ENCODE measurements around the gene GALK2.
"Not testable (repeated sequence)": the region's sequence is repeated elsewhere in the genome, so short reads cannot be mapped to it uniquely, and the experiment has no call there.

Gene GALK2

DNA sequence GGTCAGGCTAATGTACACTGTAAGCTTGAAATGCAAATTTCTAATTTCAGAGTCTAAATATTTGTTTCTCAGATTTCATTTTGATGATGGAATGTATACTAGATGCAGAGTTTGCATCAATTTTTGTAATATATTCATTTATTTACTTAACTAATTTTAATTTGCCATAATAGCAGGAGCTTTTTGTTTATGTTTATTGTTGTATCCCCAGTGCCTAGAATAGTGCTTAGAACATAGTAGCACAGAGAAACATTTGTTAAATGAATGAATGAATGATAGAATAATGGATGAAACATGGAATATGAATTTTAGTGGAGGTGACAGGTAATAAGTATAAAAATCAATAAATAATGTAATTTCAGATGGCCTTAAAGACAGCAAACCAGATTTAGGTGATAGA, 5.2 kb upstream of the GALK2 start:
- no peak for DNase-seq (ENCODE audit: low spot score)

GRCh38 chr15:49168016-49168415, 2.0 kb upstream of the GALK2 start:
- DNase-seq (ENCODE audit: low spot score) = no peak

- no peak for DNase-seq (ENCODE audit: low spot score)
These were observed 1.7 kb downstream of the GALK2 start for GRCh38 chr15:49171790-49172189.

DNA sequence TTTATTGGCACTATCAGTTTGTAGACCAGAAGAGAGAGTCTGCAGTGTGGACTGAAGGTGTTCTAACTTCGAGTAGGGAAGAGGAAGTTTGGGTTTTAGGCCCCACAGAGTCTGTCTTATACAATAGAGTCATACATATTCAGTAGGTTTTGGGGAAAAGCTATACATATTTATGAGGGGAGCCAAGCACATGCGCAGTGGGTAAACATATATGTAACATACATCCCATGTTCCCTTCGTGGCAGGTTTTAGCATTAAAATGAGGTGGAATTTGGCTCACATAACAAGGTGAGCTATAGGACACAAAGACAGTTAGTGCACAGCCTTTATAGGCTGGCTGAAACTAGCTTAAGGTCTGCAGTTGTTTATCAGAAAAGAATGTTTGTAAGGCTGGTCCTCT, 4.9 kb downstream of the GALK2 start:
- DNase-seq (ENCODE audit: low spot score) = no peak

- DNase-seq (ENCODE audit: low spot score) = not testable (repeated sequence)
These were observed 5.7 kb downstream of the GALK2 start for GRCh38 chr15:49175582-49176397.

GRCh38 chr15:49178497-49178896, 8.4 kb downstream of the GALK2 start:
- no peak for DNase-seq (ENCODE audit: low spot score)

DNA sequence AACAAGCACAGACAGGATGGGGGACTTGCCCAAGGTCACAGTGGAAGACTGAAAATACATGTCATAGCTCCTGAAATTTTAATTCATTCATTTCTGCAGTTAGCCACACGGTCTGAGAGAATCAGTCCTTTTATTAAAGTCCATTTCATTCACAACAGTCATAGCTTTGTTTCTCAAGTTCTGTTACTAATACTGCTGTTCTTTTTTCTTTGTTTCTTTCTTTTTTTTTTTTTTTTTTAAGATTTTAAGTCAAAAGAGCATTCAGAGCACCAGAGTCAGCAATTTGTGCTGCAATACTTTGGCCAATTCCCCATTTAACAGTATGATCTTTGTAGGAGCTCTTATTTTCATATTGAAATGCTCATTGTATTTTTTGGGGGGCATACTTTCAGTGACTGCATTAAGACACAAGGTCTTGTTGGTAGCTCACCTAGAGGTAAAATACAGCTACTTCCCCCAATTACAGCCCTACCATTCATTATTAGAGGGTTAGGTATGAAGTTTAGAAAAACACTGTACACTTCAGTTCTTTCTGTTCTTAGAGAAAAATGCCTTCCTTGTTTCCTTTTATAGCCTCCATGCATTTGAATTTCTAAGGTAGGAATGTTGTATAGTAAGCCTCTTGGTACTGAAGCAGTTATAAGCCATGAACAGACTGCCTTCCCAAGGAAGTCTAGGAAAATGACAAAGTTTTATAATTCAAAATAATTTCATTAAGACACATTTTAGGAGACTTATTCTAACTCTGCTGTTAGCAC, 9.6 kb downstream of the GALK2 start:
- no peak for DNase-seq (ENCODE audit: low spot score)

DNA sequence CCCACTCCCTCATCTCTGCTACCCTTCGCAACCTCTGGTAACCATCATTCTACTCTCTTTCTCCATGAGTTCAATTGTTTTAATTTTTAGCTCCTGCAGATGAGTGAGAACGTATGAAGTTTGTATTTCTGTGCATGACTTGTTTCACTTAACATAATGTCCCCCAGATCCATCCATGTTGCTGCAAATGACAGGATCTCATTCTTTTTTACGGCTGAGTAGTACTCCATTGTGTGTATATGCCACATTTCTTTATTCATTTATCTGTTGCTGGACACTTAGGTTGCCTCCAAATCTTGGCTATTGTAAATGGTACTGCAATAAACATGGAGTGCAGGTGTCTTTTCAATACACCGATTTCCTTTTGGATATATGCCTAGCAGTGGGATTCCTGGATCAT, 12.1 kb downstream of the GALK2 start:
- no peak for DNase-seq (ENCODE audit: low spot score)

DNA sequence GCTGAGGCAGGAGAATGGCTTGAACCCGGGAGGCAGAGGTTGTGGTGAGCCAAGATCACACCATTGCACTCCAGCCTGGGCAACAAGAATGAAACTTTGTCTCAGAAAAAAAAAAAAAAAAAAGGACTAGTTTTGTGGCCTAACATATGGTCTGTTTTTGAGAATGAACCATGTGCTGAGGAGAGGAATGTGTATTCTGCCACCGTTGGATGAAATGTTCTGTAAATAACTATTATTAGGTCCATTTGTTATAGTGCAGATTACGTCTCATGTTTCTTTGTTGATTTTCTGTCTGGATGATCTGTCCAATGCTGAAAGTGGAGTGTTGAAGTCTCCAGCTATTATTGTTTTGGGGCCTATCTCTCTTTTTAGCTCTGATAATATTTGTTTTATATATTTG, 13.7 kb downstream of the GALK2 start:
- not testable (repeated sequence) for DNase-seq (ENCODE audit: low spot score)

GRCh38 chr15:49185473-49185872, 15.4 kb downstream of the GALK2 start:
- DNase-seq (ENCODE audit: low spot score) = peak; percentile 35

GRCh38 chr15:49187549-49188245, 17.6 kb downstream of the GALK2 start:
- no peak for DNase-seq (ENCODE audit: low spot score)

GRCh38 chr15:49188933-49189332, 18.9 kb downstream of the GALK2 start:
- no peak for DNase-seq (ENCODE audit: low spot score)

GRCh38 chr15:49189631-49190030, 19.6 kb downstream of the GALK2 start:
- DNase-seq (ENCODE audit: low spot score) = no peak

DNA sequence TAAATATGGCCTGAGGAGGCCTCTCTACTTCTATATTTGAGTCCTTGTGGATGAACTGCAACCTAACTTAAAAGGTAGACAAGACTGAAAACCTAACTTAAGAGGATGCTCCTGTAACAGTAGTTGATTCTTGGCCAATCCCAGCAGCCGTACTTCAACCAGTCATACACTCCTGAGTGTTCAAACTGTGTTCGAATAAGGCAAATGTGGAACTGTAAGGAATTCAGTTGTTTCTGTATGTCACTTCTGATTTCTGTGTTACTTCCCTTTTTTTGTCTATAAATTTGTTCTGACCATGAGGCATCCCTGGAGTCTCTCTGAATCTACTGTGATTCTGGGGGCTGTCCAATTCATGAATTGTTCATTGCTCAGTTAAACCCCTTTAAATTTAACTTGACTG, 20.5 kb downstream of the GALK2 start:
- DNase-seq (ENCODE audit: low spot score) = no peak

GRCh38 chr15:49191892-49192291, 21.8 kb downstream of the GALK2 start:
- no peak for DNase-seq (ENCODE audit: low spot score)

- DNase-seq (ENCODE audit: low spot score) = no peak
These were observed 26.8 kb downstream of the GALK2 start for GRCh38 chr15:49196856-49197255.

GRCh38 chr15:49199666-49200065, 29.6 kb downstream of the GALK2 start:
- no peak for DNase-seq (ENCODE audit: low spot score)

DNA sequence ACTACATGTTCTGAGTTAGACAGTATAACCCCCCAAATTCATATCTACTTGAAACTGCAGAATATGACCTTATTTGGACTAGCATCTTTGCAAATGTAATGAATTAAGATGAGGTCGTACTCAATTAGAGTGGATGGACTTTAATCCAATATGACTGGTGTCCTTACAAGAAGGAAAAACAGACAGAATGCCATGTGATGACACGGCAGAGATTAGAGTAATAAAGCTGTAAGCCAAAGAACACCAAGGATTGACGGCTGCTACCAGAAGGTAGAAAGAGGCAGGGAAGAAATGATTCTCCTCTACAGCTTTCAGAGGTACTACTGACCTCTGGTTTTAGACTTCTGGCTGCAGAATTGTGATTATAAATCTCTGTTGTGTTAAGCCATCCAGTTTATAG, 30.3 kb downstream of the GALK2 start:
- no peak for DNase-seq (ENCODE audit: low spot score)

DNA sequence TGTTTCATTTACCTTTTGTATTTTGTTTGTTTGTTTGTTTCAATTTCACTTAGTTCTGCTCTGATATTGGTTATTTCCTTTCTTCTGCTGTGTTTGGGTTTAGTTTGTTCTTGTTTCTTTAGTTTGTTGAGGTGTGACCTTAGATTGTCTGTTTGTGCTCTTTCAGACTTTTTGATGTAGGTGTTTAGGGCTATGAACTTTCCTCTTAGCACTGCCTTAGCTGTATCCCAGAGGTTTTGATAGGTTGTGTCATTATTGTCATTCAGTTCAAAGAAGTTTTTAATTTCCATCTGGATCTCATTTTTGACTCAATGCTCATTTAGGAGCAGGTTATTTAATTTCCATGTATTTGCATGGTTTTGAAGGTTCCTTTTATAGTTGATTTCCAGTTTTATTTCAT, 38.1 kb downstream of the GALK2 start:
- not testable (repeated sequence) for DNase-seq (ENCODE audit: low spot score)

DNA sequence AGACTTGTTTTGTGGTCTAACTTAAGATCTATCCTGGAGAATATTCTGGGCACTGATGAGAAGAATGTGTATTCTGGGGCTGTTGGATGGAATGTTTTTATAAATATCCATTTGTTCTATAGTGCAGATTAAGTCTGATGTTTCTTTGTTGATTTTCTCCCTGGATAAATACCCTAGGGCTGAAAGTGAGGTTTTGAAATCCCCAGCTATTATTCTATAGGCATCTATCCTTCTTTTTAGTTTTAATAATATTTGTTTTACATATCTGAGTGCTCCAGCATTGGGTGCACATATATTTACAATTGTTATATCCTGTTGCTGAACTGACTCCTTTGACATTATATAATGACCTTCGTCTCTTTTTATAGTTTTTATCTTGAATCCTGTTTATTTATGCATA, 42.9 kb downstream of the GALK2 start:
- no peak for DNase-seq (ENCODE audit: low spot score)

GRCh38 chr15:49215768-49216739, 46.0 kb downstream of the GALK2 start:
- no peak for DNase-seq (ENCODE audit: low spot score)
